HG02970 (cell line): ENCODE data around the gene ZNF41.
"Not testable (repeated sequence)": the region's sequence is repeated elsewhere in the genome, so short reads cannot be mapped to it uniquely, and the experiment has no call there.

Source experiments
- ATAC-seq: cut with Tn5 transposase; IDR thresholded peaks from one replicate; pipeline ENCODE4 v1.9.1; 2021; ENCODE audit warnings: mild to moderate bottlenecking, moderate library complexity, moderate number of reproducible peaks; ENCODE audit not compliant: unreplicated experiment, low FRiP score

ZNF41 gene

GRCh38 chrX:47482512-47483305 is at the start of gene ZNF41:
Gene ZNF41, minus strand, starts transcription at chrX:47483222. Its CDS starts 15,741 bp downstream, at chrX:47467481.
- ATAC-seq, result peak; percentile 66

- ATAC-seq, result no peak
These were observed 47.0 kb upstream of the ZNF41 start for GRCh38 chrX:47530049-47530448.

GRCh38 chrX:47529548-47529947 is 46.5 kb upstream of the ZNF41 start:
- no peak for ATAC-seq

- ATAC-seq, result no peak
These were observed 40.7 kb upstream of the ZNF41 start for GRCh38 chrX:47523713-47524166.

- ATAC-seq, result no peak
These were observed 40.3 kb upstream of the ZNF41 start for GRCh38 chrX:47523297-47523696.

- no peak for ATAC-seq
These were observed 35.1 kb upstream of the ZNF41 start for GRCh38 chrX:47518144-47518543.

GRCh38 chrX:47515941-47516665 is 33.1 kb upstream of the ZNF41 start:
- ATAC-seq, result no peak

- no peak for ATAC-seq
These were observed 31.7 kb upstream of the ZNF41 start for GRCh38 chrX:47514533-47515235.

- ATAC-seq, result peak; percentile 52
These were observed 30.3 kb upstream of the ZNF41 start for GRCh38 chrX:47513034-47513965.

- not testable (repeated sequence) for ATAC-seq
These were observed 29.4 kb upstream of the ZNF41 start for GRCh38 chrX:47512383-47512782.

- no peak for ATAC-seq
These were observed 24.3 kb upstream of the ZNF41 start for GRCh38 chrX:47507153-47507867.

- no peak for ATAC-seq
These were observed 20.1 kb upstream of the ZNF41 start for GRCh38 chrX:47503151-47503550.

GRCh38 chrX:47502316-47503125 is 19.5 kb upstream of the ZNF41 start:
- no peak for ATAC-seq

GRCh38 chrX:47501226-47502074 is 18.4 kb upstream of the ZNF41 start:
- no peak for ATAC-seq

GRCh38 chrX:47500554-47500953 is 17.5 kb upstream of the ZNF41 start:
- ATAC-seq, result no peak

GRCh38 chrX:47499293-47499692 is 16.3 kb upstream of the ZNF41 start:
- ATAC-seq, result no peak

GRCh38 chrX:47498411-47498810 is 15.4 kb upstream of the ZNF41 start:
- no peak for ATAC-seq
